SK-N-SH treated with all-trans-retinoic acid at 6 μM for 48 hours (cell line): ENCODE data around the gene PGGT1B.

Source experiments
- ATAC-seq: fragments of 200-7000 bp; cut with Tn5 transposase; 3 replicates; pipeline ENCODE4 v1.9.1; 2020; ENCODE audit warnings: mild to moderate bottlenecking, moderate library complexity
- ARNTL ChIP-seq: fragments of 450-650 bp; formaldehyde crosslinking; IDR thresholded peaks from 2 replicates; pipeline ENCODE4 v1.5.0; 2020; ENCODE audit warnings: low read depth, mild to moderate bottlenecking, moderate library complexity, borderline replicate concordance
- BACH2 ChIP-seq: fragments of 250-450 bp; sonication (Bioruptor Pico); IDR thresholded peaks from 2 replicates; pipeline ENCODE4 v1.9.0; 2021; ENCODE audit warnings: mild to moderate bottlenecking, borderline replicate concordance
- CSDC2 ChIP-seq: fragments of 250-450 bp; sonication (Bioruptor Pico); IDR thresholded peaks from 2 replicates; pipeline ENCODE4 v1.5.0; 2020; ENCODE audit warnings: mild to moderate bottlenecking, moderate library complexity
- CSRNP3 ChIP-seq: fragments of 250-450 bp; sonication (Bioruptor Pico); IDR thresholded peaks from 2 replicates; pipeline ENCODE4 v1.5.1; 2021; ENCODE audit warnings: mild to moderate bottlenecking, moderate library complexity
- GLIS3 ChIP-seq: fragments of 250-450 bp; sonication (Bioruptor Pico); IDR thresholded peaks from 2 replicates; pipeline ENCODE4 v1.5.0; 2020; ENCODE audit warnings: mild to moderate bottlenecking, moderate library complexity
- ISL1 ChIP-seq: fragments of 250-450 bp; sonication (Bioruptor Pico); IDR thresholded peaks from 2 replicates; pipeline ENCODE4 v2.1.2; 2022; ENCODE audit warnings: mild to moderate bottlenecking, moderate library complexity
- OSR1 ChIP-seq: fragments of 250-450 bp; sonication (Bioruptor Pico); IDR thresholded peaks from 2 replicates; pipeline ENCODE4 v1.8.0; 2022; ENCODE audit warnings: moderate library complexity, mild to moderate bottlenecking, inconsistent platforms
- PATZ1 ChIP-seq: fragments of 250-450 bp; sonication (Bioruptor Pico); IDR thresholded peaks from 2 replicates; pipeline ENCODE4 v1.8.0; 2020; ENCODE audit warnings: mild to moderate bottlenecking, moderate library complexity, borderline replicate concordance
- POU6F1 ChIP-seq: fragments of 250-450 bp; sonication (Bioruptor Pico); IDR thresholded peaks from 2 replicates; pipeline ENCODE4 v1.8.0; 2021; ENCODE audit warnings: low read depth, mild to moderate bottlenecking, moderate library complexity, borderline replicate concordance
- PPARA ChIP-seq: fragments of 250-450 bp; sonication (Bioruptor Pico); IDR thresholded peaks from 2 replicates; pipeline ENCODE4 v1.5.0; 2020; ENCODE audit warnings: mild to moderate bottlenecking, borderline replicate concordance
- RARB ChIP-seq: fragments of 250-450 bp; sonication (Bioruptor Pico); IDR thresholded peaks from 2 replicates; pipeline ENCODE4 v1.8.0; 2021; ENCODE audit warnings: mild to moderate bottlenecking, moderate library complexity
- SNAI2 ChIP-seq: fragments of 250-450 bp; sonication (Bioruptor Pico); IDR thresholded peaks from 2 replicates; pipeline ENCODE4 v1.5.0; 2020; ENCODE audit warnings: mild to moderate bottlenecking, moderate library complexity
- TCF4 ChIP-seq: fragments of 250-450 bp; sonication (Bioruptor Pico); IDR thresholded peaks from 2 replicates; pipeline ENCODE4 v1.8.0; 2021; ENCODE audit warnings: mild to moderate bottlenecking, moderate library complexity, borderline replicate concordance
- TOX ChIP-seq: fragments of 250-450 bp; sonication (Bioruptor Pico); IDR thresholded peaks from 2 replicates; pipeline ENCODE4 v1.8.0; 2021; ENCODE audit warnings: mild to moderate bottlenecking, moderate library complexity, borderline replicate concordance
- ZC3H10 ChIP-seq: fragments of 250-450 bp; sonication (Bioruptor Pico); IDR thresholded peaks from 2 replicates; pipeline ENCODE4 v1.5.1; 2021; ENCODE audit warnings: mild to moderate bottlenecking, moderate library complexity
- ZFP3 ChIP-seq: fragments of 250-450 bp; sonication (Bioruptor Pico); IDR thresholded peaks from 2 replicates; pipeline ENCODE4 v1.5.0; 2020; ENCODE audit warnings: mild to moderate bottlenecking, moderate library complexity
- ZFP30 ChIP-seq: fragments of 450-650 bp; formaldehyde crosslinking; IDR thresholded peaks from 2 replicates; pipeline ENCODE4 v1.5.0; 2022; ENCODE audit warnings: mild to moderate bottlenecking, moderate library complexity
- ZNF565 ChIP-seq: fragments of 450-650 bp; formaldehyde crosslinking; conservative IDR thresholded peaks from 2 replicates; pipeline ENCODE4 v1.5.0; 2020; ENCODE audit warnings: low read depth, mild to moderate bottlenecking, moderate library complexity
- ZNF8 ChIP-seq: fragments of 450-650 bp; formaldehyde crosslinking; IDR thresholded peaks from 2 replicates; pipeline ENCODE4 v1.5.0; 2020; ENCODE audit warnings: mild to moderate bottlenecking, moderate library complexity
- TF ChIP-seq, protein P1 (sequence below): fragments of 250-450 bp; sonication (Bioruptor Pico); IDR thresholded peaks from 2 replicates; pipeline ENCODE4 v1.5.1; 2020; ENCODE audit warnings: low read depth, mild to moderate bottlenecking, moderate library complexity

Gene PGGT1B

DNA sequence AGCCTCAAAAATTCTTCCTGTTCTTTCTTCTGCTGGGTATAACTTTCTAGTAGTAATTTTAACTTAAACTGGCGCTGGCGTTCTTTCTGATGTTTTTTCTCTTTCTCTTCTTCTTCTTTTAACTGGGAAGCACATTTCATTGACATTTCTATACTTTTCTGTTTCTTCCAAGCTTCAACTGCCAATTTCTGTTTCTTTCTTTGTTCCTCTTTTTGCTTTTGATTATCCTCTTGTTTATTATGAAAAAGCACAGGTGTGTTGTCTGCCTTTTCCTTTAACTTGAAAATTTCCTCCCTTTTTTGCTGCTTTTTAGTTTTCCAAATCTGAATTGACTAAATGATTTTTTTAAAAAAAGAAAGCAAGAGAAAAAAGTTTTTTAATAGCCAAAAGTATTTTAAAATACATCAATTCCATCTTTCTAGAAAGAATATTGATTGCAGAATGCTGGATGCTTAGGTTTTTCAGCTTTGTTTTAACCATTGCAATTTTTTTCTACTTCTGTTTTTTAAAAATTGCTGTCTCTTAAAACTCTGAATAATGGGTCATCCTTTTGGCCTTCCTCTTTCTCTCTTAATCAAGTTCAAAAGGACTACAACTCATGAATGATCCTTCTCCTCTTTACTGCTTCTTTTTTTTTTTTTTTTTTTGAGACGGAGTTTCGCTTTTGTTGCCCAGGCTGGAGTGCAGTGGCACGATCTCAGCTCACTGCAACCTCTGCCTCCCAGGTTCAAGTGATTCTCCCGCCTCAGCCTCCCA lies 8.8 kb upstream of the PGGT1B start:
- no peak for ATAC-seq
- TF ChIP-seq ARNTL (CRISPR knock-in tag) (no peak), GLIS3 (CRISPR knock-in tag) (no peak), ISL1 (no peak), ZNF8 (no peak), PATZ1 (CRISPR knock-in tag) (no peak), PPARA (CRISPR knock-in tag) (no peak), SNAI2 (CRISPR knock-in tag) (no peak), CSDC2 (CRISPR knock-in tag) (no peak), ZFP30 (no peak), CSRNP3 (CRISPR knock-in tag) (no peak), BACH2 (CRISPR knock-in tag) (no peak)
- TF ChIP-seq, protein P1, sequence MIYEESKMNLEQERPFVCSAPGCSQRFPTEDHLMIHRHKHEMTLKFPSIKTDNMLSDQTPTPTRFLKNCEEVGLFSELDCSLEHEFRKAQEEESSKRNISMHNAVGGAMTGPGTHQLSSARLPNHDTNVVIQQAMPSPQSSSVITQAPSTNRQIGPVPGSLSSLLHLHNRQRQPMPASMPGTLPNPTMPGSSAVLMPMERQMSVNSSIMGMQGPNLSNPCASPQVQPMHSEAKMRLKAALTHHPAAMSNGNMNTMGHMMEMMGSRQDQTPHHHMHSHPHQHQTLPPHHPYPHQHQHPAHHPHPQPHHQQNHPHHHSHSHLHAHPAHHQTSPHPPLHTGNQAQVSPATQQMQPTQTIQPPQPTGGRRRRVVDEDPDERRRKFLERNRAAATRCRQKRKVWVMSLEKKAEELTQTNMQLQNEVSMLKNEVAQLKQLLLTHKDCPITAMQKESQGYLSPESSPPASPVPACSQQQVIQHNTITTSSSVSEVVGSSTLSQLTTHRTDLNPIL = no peak

DNA sequence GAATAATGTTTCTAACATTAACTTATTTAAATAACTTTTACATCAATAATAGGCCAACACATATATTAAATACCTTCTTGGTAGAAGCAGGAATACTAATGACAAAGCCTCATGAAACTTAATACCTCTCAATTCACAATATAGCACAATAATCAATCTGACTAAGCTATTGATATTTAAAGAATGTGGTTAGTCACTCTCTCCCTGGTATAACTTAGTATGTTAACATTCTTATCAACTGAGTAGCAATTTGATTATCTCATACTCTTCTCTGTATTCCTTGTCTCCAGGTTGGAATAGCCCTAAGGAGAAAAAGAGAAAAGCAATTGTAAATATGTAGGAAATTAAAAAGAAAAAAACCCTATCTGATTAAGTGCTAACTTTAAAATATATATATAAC lies 4.9 kb upstream of the PGGT1B start:
- no peak for ATAC-seq
- TF ChIP-seq OSR1 (CRISPR knock-in tag) = no peak
- TF ChIP-seq ARNTL (CRISPR knock-in tag) = no peak
- TF ChIP-seq CSRNP3 (CRISPR knock-in tag) = no peak
- TF ChIP-seq ZC3H10 = no peak
- 0 out of 2 replicates have a peak, but pooled peaks have one; percentile 23 for TF ChIP-seq ISL1

DNA sequence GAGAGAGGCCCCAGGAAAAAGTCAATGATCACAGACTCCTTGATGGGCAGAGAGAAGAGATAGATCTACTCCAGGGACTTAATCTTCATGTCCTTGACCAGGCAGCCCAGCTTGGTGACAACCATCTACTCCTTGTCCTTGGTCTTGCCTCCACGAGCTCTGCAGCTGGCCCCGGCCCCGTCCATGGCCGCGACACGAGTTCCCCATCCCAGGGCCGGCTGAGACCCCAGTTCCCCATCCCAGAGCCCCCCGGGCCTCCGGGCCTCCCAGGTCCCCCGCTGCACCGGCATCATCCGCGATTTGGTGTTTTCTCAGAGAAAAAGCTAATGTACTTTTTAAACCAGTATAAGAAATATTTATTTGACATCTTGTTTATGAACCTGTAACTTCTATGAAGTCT lies 2.5 kb upstream of the PGGT1B start:
- TF ChIP-seq ARNTL (CRISPR knock-in tag) = no peak
- TF ChIP-seq ZNF565 (CRISPR knock-in tag) = no peak
- no peak for TF ChIP-seq OSR1 (CRISPR knock-in tag)
- TF ChIP-seq ZFP3 = no peak
- no peak for TF ChIP-seq TCF4 (CRISPR knock-in tag)
- TF ChIP-seq GLIS3 (CRISPR knock-in tag) = no peak
- no peak for TF ChIP-seq ZFP30
- TF ChIP-seq ZC3H10 = no peak
- TF ChIP-seq BACH2 (CRISPR knock-in tag) = no peak
- TF ChIP-seq CSDC2 (CRISPR knock-in tag) = no peak
- TF ChIP-seq, protein P1 = no peak
- no peak for ATAC-seq

GRCh38 chr5:115264786-115265185 lies 2.1 kb upstream of the PGGT1B start:
- TF ChIP-seq TCF4 (CRISPR knock-in tag) (no peak), RARB (CRISPR knock-in tag) (no peak), SNAI2 (CRISPR knock-in tag) (no peak), ZNF8 (no peak), POU6F1 (CRISPR knock-in tag) (no peak), GLIS3 (CRISPR knock-in tag) (no peak), CSDC2 (CRISPR knock-in tag) (no peak), TOX (CRISPR knock-in tag) (no peak), ISL1 (no peak), ARNTL (CRISPR knock-in tag) (no peak)
- no peak for ATAC-seq
